Breast epithelium (tissue), 3 donors: ENCODE data around the gene MRPL11.

Source experiments
- POLR2A ChIP-seq: fragments of 450-650 bp; IDR thresholded peaks from one replicate; pipeline ENCODE4 v1.6.1; 2016; ENCODE audit warnings: antibody characterized with exemption, mild to moderate bottlenecking, moderate library complexity
- POLR2AphosphoS5 ChIP-seq, 3 donors: sonication (generic); formaldehyde crosslinking; IDR thresholded peaks; one replicate each; pipeline ENCODE4 v1.6.1; 2017; ENCODE audit warnings: antibody characterized with exemption in 3 of 3
- TF ChIP-seq, protein P1 (sequence below), 3 donors: fragments of 450-650 bp; IDR thresholded peaks; one replicate each; pipeline ENCODE4 v1.5.1; 2016 to 2017; ENCODE audit warnings: antibody characterized with exemption in 3 of 3, mild to moderate bottlenecking in 3 of 3, moderate library complexity in 3 of 3

DNA sequence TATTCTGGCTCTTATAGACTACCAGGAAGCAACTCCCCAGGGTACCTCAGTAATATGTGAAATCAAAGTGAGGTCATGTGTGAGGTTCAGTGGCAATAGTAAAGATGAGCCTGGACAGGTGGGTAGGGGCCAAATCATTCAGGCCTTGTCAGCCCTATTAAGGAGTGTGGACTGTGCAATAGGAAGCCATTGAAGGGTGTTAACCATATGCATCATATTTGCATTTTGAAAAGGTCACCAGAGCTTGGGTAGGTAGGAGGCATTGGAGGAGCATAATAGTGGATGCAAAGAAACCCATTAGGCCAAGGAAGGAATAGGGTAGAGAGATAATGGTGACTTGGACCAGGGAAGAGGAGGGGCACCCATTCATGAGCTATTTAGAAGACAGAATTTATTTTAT lies 8.4 kb upstream of the MRPL11 start:
- TF ChIP-seq, protein P1, sequence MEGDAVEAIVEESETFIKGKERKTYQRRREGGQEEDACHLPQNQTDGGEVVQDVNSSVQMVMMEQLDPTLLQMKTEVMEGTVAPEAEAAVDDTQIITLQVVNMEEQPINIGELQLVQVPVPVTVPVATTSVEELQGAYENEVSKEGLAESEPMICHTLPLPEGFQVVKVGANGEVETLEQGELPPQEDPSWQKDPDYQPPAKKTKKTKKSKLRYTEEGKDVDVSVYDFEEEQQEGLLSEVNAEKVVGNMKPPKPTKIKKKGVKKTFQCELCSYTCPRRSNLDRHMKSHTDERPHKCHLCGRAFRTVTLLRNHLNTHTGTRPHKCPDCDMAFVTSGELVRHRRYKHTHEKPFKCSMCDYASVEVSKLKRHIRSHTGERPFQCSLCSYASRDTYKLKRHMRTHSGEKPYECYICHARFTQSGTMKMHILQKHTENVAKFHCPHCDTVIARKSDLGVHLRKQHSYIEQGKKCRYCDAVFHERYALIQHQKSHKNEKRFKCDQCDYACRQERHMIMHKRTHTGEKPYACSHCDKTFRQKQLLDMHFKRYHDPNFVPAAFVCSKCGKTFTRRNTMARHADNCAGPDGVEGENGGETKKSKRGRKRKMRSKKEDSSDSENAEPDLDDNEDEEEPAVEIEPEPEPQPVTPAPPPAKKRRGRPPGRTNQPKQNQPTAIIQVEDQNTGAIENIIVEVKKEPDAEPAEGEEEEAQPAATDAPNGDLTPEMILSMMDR (IDR thresholded peaks at IDR 0.05) = no peak
- no peak for TF ChIP-seq POLR2A
- no peak for TF ChIP-seq POLR2AphosphoS5 (IDR thresholded peaks at IDR 0.05)
